Measurements from ENCODE around the gene HIGD1A.

GRCh38 chr3:42745291-42745745, 59.0 kb downstream of the HIGD1A start:
- TF ChIP-seq CTCF (IDR thresholded peaks at IDR 0.05), result no peak
- TF ChIP-seq POLR2A (IDR thresholded peaks at IDR 0.05), result no peak
- TF ChIP-seq POLR2AphosphoS5 (IDR thresholded peaks at IDR 0.05; ENCODE audit: insufficient read depth in 1 of 2, low read depth in 1 of 2), result no peak

Measured in vagina (tissue), 2 donors.